GM06990 (cell line): ENCODE results near the gene PNMA1.

Source experiments
- DNase-seq: peaks from one replicate; pipeline ENCODE4 v3.0.0-alpha.2; 2011; ENCODE audit not compliant: insufficient read length; ENCODE audit errors: extremely low read depth
- H3K27me3 ChIP-seq: replicated peaks from 2 replicates; pipeline ENCODE4 v1.6.0; 2011; ENCODE audit warnings: low read length; ENCODE audit not compliant: control insufficient read depth, insufficient read depth
- H3K36me3 ChIP-seq: 2 replicates; pipeline ENCODE4 v1.5.1; 2011; ENCODE audit warnings: low read length; ENCODE audit not compliant: control insufficient read depth, insufficient read depth
- H3K4me3 ChIP-seq: replicated peaks from 2 replicates; pipeline ENCODE4 v1.5.1; 2011; ENCODE audit warnings: low read depth, mild to moderate bottlenecking, control low read depth, low read length
- CTCF ChIP-seq: IDR thresholded peaks from 2 replicates; pipeline ENCODE4 v1.5.1; 2011; ENCODE audit warnings: low read length, control low read depth, mild to moderate bottlenecking, inconsistent platforms; ENCODE audit not compliant: insufficient read depth, poor library complexity, severe bottlenecking

The PNMA1 gene

DNA sequence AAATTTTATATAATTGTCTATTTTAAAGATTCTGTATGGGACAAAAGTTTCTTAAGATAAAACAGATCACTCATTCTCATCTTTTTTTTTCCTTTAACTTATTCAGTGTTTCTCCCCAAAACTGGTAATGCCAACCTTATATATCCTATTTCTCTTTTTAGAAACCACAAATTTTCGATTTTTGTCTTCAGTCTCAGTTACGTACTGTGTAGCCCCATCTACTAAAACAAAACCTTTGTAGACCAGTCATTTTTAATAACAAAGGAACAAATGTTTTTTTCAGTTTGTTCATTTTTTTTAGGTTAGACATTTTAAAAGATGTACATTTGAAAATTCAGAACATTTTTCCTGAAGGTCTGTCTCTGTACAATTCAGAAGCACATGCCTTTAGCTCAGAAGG is 18.2 kb downstream of the PNMA1 start:
- TF ChIP-seq CTCF = no peak
- Histone ChIP-seq H3K36me3 (no peaks in the 10 kb centered on the region), H3K27me3 (no peaks in the 10 kb centered on the region), H3K4me3 (peak overlapping the region; percentile 55)
- peak; percentile 56 for DNase-seq

- Histone ChIP-seq H3K36me3 (no peaks in the 10 kb centered on the region), H3K4me3 (no peak overlapping the region)
- no peak for DNase-seq
These were observed 19.1 kb downstream of the PNMA1 start for GRCh38 chr14:73695082-73695481.

DNA sequence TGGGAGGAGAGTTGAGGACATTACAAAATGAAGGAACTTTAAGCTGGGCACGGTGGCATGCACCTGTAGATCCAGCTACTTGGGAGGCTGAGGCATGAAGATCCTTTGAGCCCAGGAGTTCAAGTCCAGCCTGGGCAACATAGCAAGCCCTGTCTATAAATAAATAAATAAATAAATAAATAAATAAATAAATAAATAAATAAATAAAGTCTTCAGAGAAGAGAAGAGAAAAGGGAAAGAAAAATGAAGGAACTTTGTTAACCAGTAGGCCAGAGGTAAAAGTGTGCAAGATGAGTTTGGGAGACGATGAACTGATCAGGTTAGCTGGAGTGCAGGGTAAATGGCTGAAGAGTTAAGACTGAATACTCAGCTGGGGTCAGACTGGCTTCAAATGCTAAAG is 20.1 kb downstream of the PNMA1 start:
- Histone ChIP-seq H3K36me3 (no peaks in the 10 kb centered on the region), H3K27me3 (no peaks in the 10 kb centered on the region), H3K4me3 (no peak overlapping the region)
- DNase-seq = no peak
- no peak for TF ChIP-seq CTCF

More at GRCh38 chr14:73695082-73695481, 19.1 kb downstream of the PNMA1 start:
- no peaks in the 10 kb centered on the region for H3K27me3 ChIP-seq
- no peak for TF ChIP-seq CTCF

- TF ChIP-seq CTCF = no peak
- H3K27me3 ChIP-seq = no peaks in the 10 kb centered on the region
- H3K4me3 ChIP-seq = no peak overlapping the region
- DNase-seq = no peak
- no peaks in the 10 kb centered on the region for H3K36me3 ChIP-seq
These were observed 27.3 kb downstream of the PNMA1 start for GRCh38 chr14:73686901-73687300.

GRCh38 chr14:73685328-73685727 is 28.9 kb downstream of the PNMA1 start:
- Histone ChIP-seq H3K27me3 (no peaks in the 10 kb centered on the region), H3K36me3 (no peaks in the 10 kb centered on the region), H3K4me3 (no peak overlapping the region)
- no peak for DNase-seq
- no peak for TF ChIP-seq CTCF

DNA sequence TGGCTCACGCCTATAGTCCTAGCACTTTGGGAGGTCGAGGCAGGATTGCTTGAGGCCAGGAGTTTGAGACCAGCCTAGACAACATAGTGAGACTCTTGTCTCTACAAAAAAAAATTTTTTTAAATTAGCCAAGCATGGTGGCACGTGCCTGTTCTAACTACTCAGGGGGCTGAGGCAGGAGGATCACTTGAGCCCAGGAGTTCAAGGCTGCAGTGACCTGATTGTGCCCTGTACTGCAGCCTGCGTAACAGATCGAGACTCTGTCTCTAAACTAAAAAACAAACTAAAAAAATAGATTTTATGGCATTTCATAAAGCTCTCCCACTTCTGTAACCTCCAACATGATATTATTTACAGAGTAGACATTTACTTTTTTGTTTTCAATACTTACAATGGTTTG is 29.6 kb downstream of the PNMA1 start:
- no peak overlapping the region for H3K4me3 ChIP-seq
- no peaks in the 10 kb centered on the region for H3K36me3 ChIP-seq
- DNase-seq = no peak
- no peaks in the 10 kb centered on the region for H3K27me3 ChIP-seq
- no peak for TF ChIP-seq CTCF
